CD14-positive monocyte (primary cell): ENCODE data around the gene TSPYL2. TPM values are rescaled to one million over a fixed set of nuclear protein-coding genes. Genes with fewer than 3 reads are reported as not detected.

Experiments used
- DNase-seq, 3 donors: peaks; one replicate each; pipeline ENCODE4 v3.0.0-alpha.2; 2011 to 2022
- H2AFZ ChIP-seq: 2 replicates; pipeline ENCODE4 v1.6.0; 2012; ENCODE audit warnings: mild to moderate bottlenecking, low read depth, low read length, inconsistent platforms; ENCODE audit not compliant: insufficient read depth, poor library complexity, severe bottlenecking
- H3K27ac ChIP-seq, 2 donors: 1 replicate in 1 of 2; 2 replicates in 1 of 2; pipeline ENCODE4 v1.5.1; 2012 to 2013; ENCODE audit warnings: low read length in 2 of 2, control low read depth in 1 of 2, inconsistent platforms in 1 of 2, low read depth in 1 of 2, mild to moderate bottlenecking in 1 of 2
- H3K27me3 ChIP-seq, 2 donors: one replicate each; pipeline versions ENCODE4 v1.6.0 to v1.6.1; 2011 to 2013; ENCODE audit warnings: low read length in 2 of 2; ENCODE audit not compliant: control insufficient read depth in 2 of 2, insufficient read depth in 2 of 2
- H3K36me3 ChIP-seq, 2 donors: replicated peaks in 1 of 2; 1 replicate in 1 of 2; 2 replicates in 1 of 2; pipeline versions ENCODE4 v1.5.1 to v1.6.1; 2012 to 2013; ENCODE audit warnings: low read length in 2 of 2, control low read depth in 1 of 2, inconsistent platforms in 1 of 2, mild to moderate bottlenecking in 1 of 2; ENCODE audit not compliant: insufficient read depth in 2 of 2, control insufficient read depth in 1 of 2
- H3K4me1 ChIP-seq, 2 donors: 1 replicate in 1 of 2; 2 replicates in 1 of 2; pipeline versions ENCODE4 v1.5.1 to v1.6.1; 2012 to 2013; ENCODE audit warnings: low read length in 2 of 2, control low read depth in 1 of 2, inconsistent platforms in 1 of 2, mild to moderate bottlenecking in 1 of 2, moderate library complexity in 1 of 2; ENCODE audit not compliant: insufficient read depth in 2 of 2, control insufficient read depth in 1 of 2
- H3K4me2 ChIP-seq: replicated peaks from 2 replicates; pipeline ENCODE3; 2012; ENCODE audit warnings: low read length, moderate library complexity, mild to moderate bottlenecking; ENCODE audit not compliant: poor library complexity, severe bottlenecking; ENCODE audit errors: extremely low read depth
- H3K4me3 ChIP-seq, 3 experiments: fragments of 200-600 bp in 1 of 3; sonication (generic) in 1 of 3; replicated peaks in 1 of 3; 1 replicate in 2 of 3; 2 replicates in 1 of 3; pipeline ENCODE4 v1.5.1; 2011 to 2013; ENCODE audit warnings: low read length in 3 of 3, mild to moderate bottlenecking in 3 of 3, control low read depth in 2 of 3, low read depth in 2 of 3, inconsistent platforms in 1 of 3, moderate library complexity in 1 of 3
- H3K79me2 ChIP-seq: 2 replicates; pipeline ENCODE4 v1.6.0; 2012; ENCODE audit warnings: mild to moderate bottlenecking, control low read depth, inconsistent platforms, low read length, moderate library complexity; ENCODE audit not compliant: insufficient read depth
- H3K9ac ChIP-seq: 2 replicates; pipeline ENCODE4 v1.6.0; 2017; ENCODE audit warnings: low read length, mild to moderate bottlenecking; ENCODE audit not compliant: insufficient read depth, poor library complexity, severe bottlenecking
- H3K9me3 ChIP-seq, 2 donors: replicated peaks in 1 of 2; 1 replicate in 1 of 2; 2 replicates in 1 of 2; pipeline versions ENCODE4 v1.5.1 to v1.6.1; 2012 to 2013; ENCODE audit warnings: low read length in 2 of 2, control low read depth in 1 of 2; ENCODE audit not compliant: control insufficient read depth in 1 of 2, insufficient read depth in 1 of 2
- H4K20me1 ChIP-seq: 2 replicates; pipeline ENCODE4 v1.6.0; 2012; ENCODE audit warnings: mild to moderate bottlenecking, low read length, control low read depth, moderate library complexity; ENCODE audit not compliant: insufficient read depth
- H3K27ac Mint-ChIP-seq, 7 donors: one replicate each; pipeline ENCODE4 v1.8.0; 2020; ENCODE audit warnings: mild to moderate bottlenecking in 7 of 7, mixed read lengths in 7 of 7, moderate library complexity in 6 of 7, inconsistent platforms in 2 of 7
- H3K27me3 Mint-ChIP-seq, 3 donors: one replicate each; pipeline ENCODE4 v1.8.0; 2021 to 2022; ENCODE audit warnings: low read depth in 3 of 3, mild to moderate bottlenecking in 3 of 3, mixed read lengths in 3 of 3, moderate library complexity in 3 of 3, inconsistent platforms in 1 of 3
- H3K36me3 Mint-ChIP-seq, 2 donors: one replicate each; pipeline ENCODE4 v1.8.0; 2020; ENCODE audit warnings: mixed read lengths in 2 of 2, inconsistent platforms in 1 of 2, mild to moderate bottlenecking in 1 of 2
- H3K4me1 Mint-ChIP-seq: one replicate; pipeline ENCODE4 v1.8.0; 2020; ENCODE audit warnings: mild to moderate bottlenecking, mixed read lengths
- H3K4me3 Mint-ChIP-seq, 2 donors: one replicate each; pipeline ENCODE4 v1.8.0; 2020; ENCODE audit warnings: mild to moderate bottlenecking in 2 of 2, mixed read lengths in 2 of 2, moderate library complexity in 1 of 2
- H3K9me3 Mint-ChIP-seq, 7 donors: one replicate each; pipeline ENCODE4 v1.8.0; 2020 to 2022; ENCODE audit warnings: mixed read lengths in 7 of 7, mild to moderate bottlenecking in 6 of 7, moderate library complexity in 6 of 7, inconsistent platforms in 2 of 7
- WGBS: methylation state at CpG from one replicate; pipeline ENCODE4 v1.1.5; 2013; ENCODE audit warnings: missing lambda C conversion rate; ENCODE audit not compliant: insufficient coverage; 5-methylcytosine and 5-hydroxymethylcytosine counted together
- intact Hi-C, 2 donors: fragments of 100-400 bp; cut with micrococcal nuclease; formaldehyde crosslinking; loops; one replicate each; pipeline versions ENCODE4 v1.15.0 to v1.15.1; 2023
- polyA plus RNA-seq, 3 donors: library from polyadenylated mRNA; depleted of rRNA in 1 of 3; unstranded in 2 of 3; stranded (reverse) in 1 of 3; fragments of 300-500 nt in 2 of 3; fragments of >200 nt in 1 of 3; fragmentation: Illumina TruSeq in 2 of 3; gene quantifications; 1 replicate in 2 of 3; 2 replicates in 1 of 3; pipeline ENCODE4 v1.2.3, GENCODE V29; 2012 to 2021
- small RNA-seq: library from RNA; depleted of rRNA; stranded (forward); fragments of <200 nt; gene quantifications from one replicate; pipeline ENCODE3, GENCODE V24; 2012; ENCODE audit warnings: low read depth; ENCODE audit not compliant: insufficient read length
- TF ChIP-seq, protein P1 (sequence below): fragments of 200-600 bp; IDR thresholded peaks from one replicate; pipeline ENCODE4 v1.8.0; 2022; ENCODE audit warnings: antibody characterized with exemption, mild to moderate bottlenecking

The TSPYL2 gene
- polyA plus RNA-seq, 3 donors = 0.33 to 29.4 (median 0.40) TPM

DNA sequence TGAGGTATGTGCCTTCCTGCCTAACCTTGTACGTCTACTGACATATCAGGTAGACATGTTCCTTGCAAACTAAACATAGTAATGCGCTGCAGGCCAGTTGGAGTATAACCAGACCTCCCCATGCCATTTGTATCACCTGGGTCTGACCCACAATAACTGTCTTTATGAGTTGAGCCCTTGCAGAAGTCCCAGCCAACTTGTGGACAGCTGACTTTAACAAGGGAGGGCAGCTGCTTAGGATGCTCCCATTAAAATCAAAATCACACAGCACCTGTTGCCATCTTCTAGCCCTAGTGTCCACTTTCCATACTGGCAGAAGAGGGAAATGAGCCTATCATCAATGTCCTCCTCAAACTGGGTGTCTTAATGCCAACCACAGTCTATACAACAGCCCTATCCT is 53.4 kb downstream of the TSPYL2 start:
- H4K20me1 ChIP-seq = no peaks in the 10 kb centered on the region
- no peak overlapping the region for H3K4me2 ChIP-seq
- Mint-ChIP-seq H3K27me3 (peaks cover 0 to 18% (median 0%) of the 10 kb centered on the region in 3 donors), H3K27ac (no peak overlapping the region), H3K4me3 (no peak overlapping the region), H3K36me3 (peaks cover 11 to 15% of the 10 kb centered on the region in 2 donors), H3K4me1 (peaks cover 3% of the 10 kb centered on the region), H3K9me3 (peaks cover 0 to 4% (median 0%) of the 10 kb centered on the region in 7 donors)
- H3K27ac ChIP-seq = no peak overlapping the region
- WGBS = 80% methylated on average over 1 of the region's 2 CpGs
- H3K79me2 ChIP-seq = no peaks in the 10 kb centered on the region
- no peak for DNase-seq
- H3K36me3 ChIP-seq = no peaks in the 10 kb centered on the region
- no peaks in the 10 kb centered on the region for H3K9me3 ChIP-seq
- H3K4me1 ChIP-seq = no peaks in the 10 kb centered on the region
- intact Hi-C loops = no loop called here
- no peak overlapping the region for H3K9ac ChIP-seq
- H2AFZ ChIP-seq = no peak overlapping the region
- H3K27me3 ChIP-seq = peaks cover 0 to 12% of the 10 kb centered on the region in 2 donors
- H3K4me3 ChIP-seq = no peak overlapping the region
- TF ChIP-seq, protein P1, sequence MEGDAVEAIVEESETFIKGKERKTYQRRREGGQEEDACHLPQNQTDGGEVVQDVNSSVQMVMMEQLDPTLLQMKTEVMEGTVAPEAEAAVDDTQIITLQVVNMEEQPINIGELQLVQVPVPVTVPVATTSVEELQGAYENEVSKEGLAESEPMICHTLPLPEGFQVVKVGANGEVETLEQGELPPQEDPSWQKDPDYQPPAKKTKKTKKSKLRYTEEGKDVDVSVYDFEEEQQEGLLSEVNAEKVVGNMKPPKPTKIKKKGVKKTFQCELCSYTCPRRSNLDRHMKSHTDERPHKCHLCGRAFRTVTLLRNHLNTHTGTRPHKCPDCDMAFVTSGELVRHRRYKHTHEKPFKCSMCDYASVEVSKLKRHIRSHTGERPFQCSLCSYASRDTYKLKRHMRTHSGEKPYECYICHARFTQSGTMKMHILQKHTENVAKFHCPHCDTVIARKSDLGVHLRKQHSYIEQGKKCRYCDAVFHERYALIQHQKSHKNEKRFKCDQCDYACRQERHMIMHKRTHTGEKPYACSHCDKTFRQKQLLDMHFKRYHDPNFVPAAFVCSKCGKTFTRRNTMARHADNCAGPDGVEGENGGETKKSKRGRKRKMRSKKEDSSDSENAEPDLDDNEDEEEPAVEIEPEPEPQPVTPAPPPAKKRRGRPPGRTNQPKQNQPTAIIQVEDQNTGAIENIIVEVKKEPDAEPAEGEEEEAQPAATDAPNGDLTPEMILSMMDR = no peak

Small RNA genes lying within 50 kb of the gene (small RNA-seq; reads per million reads assigned to genes)
- gene AL591212.2 = not detected

Other genes starting within 250 kb of the TSPYL2 start
- not detected for gene XAGE3, start 214.3 kb upstream of the TSPYL2 start, polyA plus RNA-seq
- 100 to 1,000 TPM in 1 of 3 donors, 10 to 100 TPM in 1, 1 to 10 TPM in 1; 9.4 to 150 (median 10.9) TPM for gene FAM156B, start 185.0 kb upstream of the TSPYL2 start, polyA plus RNA-seq
- 10 to 100 TPM in 1 of 3 donors, 1 to 10 TPM in 2; 3.4 to 92.6 (median 5.6) TPM for gene FAM156A, start 123.8 kb upstream of the TSPYL2 start, polyA plus RNA-seq
- under 1 TPM in 1 of 3 donors, not detected in 2; 0.43 TPM for gene GPR173, start 33.6 kb upstream of the TSPYL2 start, polyA plus RNA-seq
- 1 to 10 TPM in 1 of 3 donors, under 1 TPM in 2; 0.32 to 4.3 (median 0.44) TPM for gene KANTR, start 11.8 kb downstream of the TSPYL2 start, polyA plus RNA-seq
- 10 to 100 TPM; 13.3 to 93.6 (median 16.7) TPM for gene KDM5C, start 142.8 kb downstream of the TSPYL2 start, polyA plus RNA-seq
- gene IQSEC2, start 199.2 kb downstream of the TSPYL2 start, polyA plus RNA-seq = 10 to 100 TPM in 1 of 3 donors, 1 to 10 TPM in 2; 6.5 to 31.2 (median 6.9) TPM